ENCODE data around the gene UTP3. TPM values are rescaled to one million over a fixed set of nuclear protein-coding genes. Genes with fewer than 3 reads are reported as not detected.

Gene UTP3
- total and polyA plus RNA-seq, 9 of the 15 experiments (the other 6 are each of a cell fraction or from before 2014, with no cell fraction given), result 11.9 to 69.3 (median 34.0) TPM

DNA sequence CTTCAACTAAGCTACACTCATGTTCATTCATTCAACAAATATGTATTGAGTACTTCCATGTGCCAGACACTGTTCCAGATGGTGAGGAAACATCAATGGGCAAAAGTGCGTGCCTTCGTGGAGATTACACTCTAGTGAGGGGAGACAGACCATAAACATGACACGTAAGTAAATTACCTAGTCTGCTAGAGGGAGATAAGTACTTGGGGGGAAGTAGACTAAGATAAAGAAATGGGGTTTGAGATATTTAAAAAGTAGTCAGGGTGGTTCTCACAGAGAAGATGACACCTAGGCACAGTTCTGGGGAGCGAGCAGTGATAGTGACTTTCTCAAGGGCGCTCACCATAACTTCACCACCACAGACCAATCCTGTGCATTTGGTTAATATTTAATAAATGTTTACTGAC, 33.7 kb upstream of the UTP3 start (continued):
- TF ChIP-seq NR2C1 (IDR thresholded peaks at IDR 0.05) (no peak), NR2C1 (tag; IDR thresholded peaks at IDR 0.05) (no peak), U2AF2 (optimal IDR thresholded peaks at IDR 0.05; ENCODE audit: low read depth, low read length) (no peak), ETV5 (CRISPR knock-in tag; IDR thresholded peaks at IDR 0.05; ENCODE audit: low read depth) (0 out of 2 replicates have a peak, but pooled peaks have one; percentile 49), MYC (IDR thresholded peaks at IDR 0.05; ENCODE audit: low read depth, low read length) (no peak), MYC (CRISPR knock-in tag; IDR thresholded peaks at IDR 0.05; ENCODE audit: borderline replicate concordance, low read depth) (no peak), MEIS2 (IDR thresholded peaks at IDR 0.05; ENCODE audit: partially characterized antibody) (peak; percentile 95), JUN (IDR thresholded peaks at IDR 0.05; ENCODE audit: borderline replicate concordance, low read depth, low read length) (0 out of 2 replicates have a peak, but pooled peaks have one; percentile 21), JUN (CRISPR knock-in tag; IDR thresholded peaks at IDR 0.05; ENCODE audit: borderline replicate concordance) (no peak), PPARD (CRISPR knock-in tag; IDR thresholded peaks at IDR 0.05) (no peak), ETV6 (IDR thresholded peaks at IDR 0.05; ENCODE audit: borderline replicate concordance in 1 of 2, low read depth in 2 of 2, low read length in 1 of 2) (peak in 1 of 2 experiments; percentile 37; a peak in 1 of 4 replicates), ETV6 (CRISPR knock-in tag; IDR thresholded peaks at IDR 0.05; ENCODE audit: borderline replicate concordance) (no peak), MCM3 (IDR thresholded peaks at IDR 0.05) (no peak), NBN (IDR thresholded peaks at IDR 0.05; ENCODE audit: low read depth) (peak; percentile 61; the same call in 1 of the 2 replicates), HLTF (IDR thresholded peaks at IDR 0.05) (0 out of 2 replicates have a peak, but pooled peaks have one; percentile 47), STAG1 (CRISPR knock-in tag; IDR thresholded peaks at IDR 0.05; ENCODE audit: borderline replicate concordance) (no peak), JUND (IDR thresholded peaks at IDR 0.05; ENCODE audit: borderline replicate concordance, low read depth, low read length) (no peak), JUND (tag; IDR thresholded peaks at IDR 0.05; ENCODE audit: borderline replicate concordance, low read depth, low read length) (peak; percentile 41; the same call in 1 of the 3 replicates), SETDB1 (IDR thresholded peaks at IDR 0.05; ENCODE audit: low read length) (no peak), PHB2 (IDR thresholded peaks at IDR 0.05; ENCODE audit: low read depth) (peak; percentile 85), BCOR (IDR thresholded peaks at IDR 0.05) (peak; percentile 54; the same call in 1 of the 2 replicates), MTA2 (IDR thresholded peaks at IDR 0.05; ENCODE audit: low read depth) (peak; percentile 90), NFYB (IDR thresholded peaks at IDR 0.05; ENCODE audit: extremely low read depth, insufficient read length) (no peak), ZFP1 (CRISPR knock-in tag; IDR thresholded peaks at IDR 0.05) (no peak), BMI1 (IDR thresholded peaks at IDR 0.05; ENCODE audit: low read length) (no peak), HDGF (IDR thresholded peaks at IDR 0.05) (no peak), HDAC2 (IDR thresholded peaks at IDR 0.05) (peak; percentile 56; the same call in 1 of the 2 replicates), CREB1 (IDR thresholded peaks at IDR 0.05) (peak; percentile 37; the same call in 1 of the 2 replicates), CREB1 (CRISPR knock-in tag; IDR thresholded peaks at IDR 0.05) (0 out of 2 replicates have a peak, but pooled peaks have one; percentile 28)
- TF ChIP-seq, protein P1, sequence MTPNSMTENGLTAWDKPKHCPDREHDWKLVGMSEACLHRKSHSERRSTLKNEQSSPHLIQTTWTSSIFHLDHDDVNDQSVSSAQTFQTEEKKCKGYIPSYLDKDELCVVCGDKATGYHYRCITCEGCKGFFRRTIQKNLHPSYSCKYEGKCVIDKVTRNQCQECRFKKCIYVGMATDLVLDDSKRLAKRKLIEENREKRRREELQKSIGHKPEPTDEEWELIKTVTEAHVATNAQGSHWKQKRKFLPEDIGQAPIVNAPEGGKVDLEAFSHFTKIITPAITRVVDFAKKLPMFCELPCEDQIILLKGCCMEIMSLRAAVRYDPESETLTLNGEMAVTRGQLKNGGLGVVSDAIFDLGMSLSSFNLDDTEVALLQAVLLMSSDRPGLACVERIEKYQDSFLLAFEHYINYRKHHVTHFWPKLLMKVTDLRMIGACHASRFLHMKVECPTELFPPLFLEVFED (CRISPR knock-in tag; conservative IDR thresholded peaks at IDR 0.05), result no peak

Data from K562 (cell line).